IMR-90 (cell line): Measurements from ENCODE around the gene RND3. TPM values are rescaled to one million over a fixed set of nuclear protein-coding genes. Genes with fewer than 3 reads are reported as not detected.

Experiments
- USF2 ChIP-seq: fragments of 150-350 bp; IDR thresholded peaks from 2 replicates; pipeline ENCODE4 v1.6.1; 2017; ENCODE audit warnings: mild to moderate bottlenecking, antibody characterized with exemption, low read length, low read depth
- polyA plus RNA-seq, 3 experiments: library from polyadenylated mRNA; depleted of rRNA; stranded (reverse); fragments of >200 nt; gene quantifications; 2 replicates each; pipeline ENCODE4 v1.2.3, GENCODE V29; 2012; ENCODE audit warnings: low replicate concordance in 1 of 3
- total RNA-seq: library from RNA; depleted of rRNA; stranded (reverse); fragments of >200 nt; gene quantifications from 2 replicates; pipeline ENCODE4 v1.2.3, GENCODE V29; 2012

RND3 gene
- total and polyA plus RNA-seq, 2 of the 4 experiments (the other 2 are of a cell fraction): 111 to 449 TPM

- TF ChIP-seq USF2: no peak
These were observed 655 bp downstream of the RND3 start (continued) for GRCh38 chr2:150486539-150487484.
